NCI-H524 (cell line): Measurements from ENCODE around the gene COTL1.
A peak's percentile ranks its signal among the peaks of the same experiment; 100 is the strongest.

Experiments used
- DNase-seq, 2 experiments: peaks; one replicate each; lab custom pipeline; 2025; lab: John Stamatoyannopoulos, UW

Gene COTL1

GRCh38 chr16:84617791-84618580 lies at the start of gene COTL1:
TSS of gene COTL1 (minus strand) at chr16:84618078. CDS start at chr16:84617914, 164 bp downstream.
- DNase-seq, result peak; percentile 83 to 94

- no peak for DNase-seq
Measured at GRCh38 chr16:84665843-84666242, 48.0 kb upstream of the COTL1 start.

- DNase-seq, result no peak
Measured at GRCh38 chr16:84665359-84665758, 47.5 kb upstream of the COTL1 start.

- DNase-seq, result no peak
Measured at GRCh38 chr16:84663433-84664101, 45.7 kb upstream of the COTL1 start.

GRCh38 chr16:84662471-84662870 lies 44.6 kb upstream of the COTL1 start:
- no peak for DNase-seq

GRCh38 chr16:84661418-84662060 lies 43.7 kb upstream of the COTL1 start:
- DNase-seq, result no peak

GRCh38 chr16:84660973-84661372 lies 43.1 kb upstream of the COTL1 start:
- no peak for DNase-seq

- DNase-seq, result no peak
Measured at GRCh38 chr16:84659656-84660300, 41.9 kb upstream of the COTL1 start.

GRCh38 chr16:84658690-84659089 lies 40.8 kb upstream of the COTL1 start:
- DNase-seq, result no peak

GRCh38 chr16:84657229-84657837 lies 39.5 kb upstream of the COTL1 start:
- DNase-seq, result no peak

GRCh38 chr16:84656649-84657048 lies 38.8 kb upstream of the COTL1 start:
- DNase-seq, result no peak

- DNase-seq, result no peak
Measured at GRCh38 chr16:84654998-84655397, 37.1 kb upstream of the COTL1 start.

- no peak for DNase-seq
Measured at GRCh38 chr16:84654238-84654637, 36.4 kb upstream of the COTL1 start.

- no peak for DNase-seq
Measured at GRCh38 chr16:84652566-84652965, 34.7 kb upstream of the COTL1 start.

- DNase-seq, result no peak
Measured at GRCh38 chr16:84650062-84650991, 32.4 kb upstream of the COTL1 start.

GRCh38 chr16:84649511-84649861 lies 31.6 kb upstream of the COTL1 start:
- DNase-seq, result no peak

GRCh38 chr16:84648595-84649510 lies 31.0 kb upstream of the COTL1 start:
- DNase-seq, result no peak

GRCh38 chr16:84647828-84648594 lies 30.1 kb upstream of the COTL1 start, which contains the start of gene KLHL36:
TSS of gene KLHL36 (plus strand) at chr16:84648511. CDS start at chr16:84650868, 2,357 bp downstream.
- no peak for DNase-seq

GRCh38 chr16:84643674-84644073 lies 25.8 kb upstream of the COTL1 start:
- peak; percentile 73 to 93 for DNase-seq
